HepG2 (cell line): Measurements from ENCODE around the gene STIM1. TPM values are rescaled to one million over a fixed set of nuclear protein-coding genes. Genes with fewer than 3 reads are reported as not detected.

ENCODE experiments used
- CEBPZ ChIP-seq: IDR thresholded peaks from 2 replicates; pipeline ENCODE4 v1.6.1; 2012; ENCODE audit warnings: low read length, improper control_type of control experiment
- CREB3 ChIP-seq: sonication (generic); formaldehyde crosslinking; IDR thresholded peaks from 2 replicates; pipeline ENCODE4 v1.5.0; 2020; ENCODE audit warnings: missing genetic modification reagents
- FOXP1 ChIP-seq, 2 experiments: fragments of 450-650 bp in 1 of 2; IDR thresholded peaks; 2 replicates each; pipeline ENCODE4 v1.6.1; 2017 to 2018; ENCODE audit warnings: antibody characterized with exemption in 1 of 2
- KDM5A ChIP-seq: fragments of 200-600 bp; sonication (generic); IDR thresholded peaks from 2 replicates; pipeline ENCODE4 v1.7.0; 2018; ENCODE audit warnings: antibody characterized with exemption, mild to moderate bottlenecking, low read length, borderline replicate concordance
- LCORL ChIP-seq, 2 experiments: fragments of 450-650 bp in 1 of 2; sonication (generic) in 1 of 2; formaldehyde crosslinking in 1 of 2; IDR thresholded peaks; 2 replicates each; pipeline versions ENCODE4 v1.5.0 to v1.6.1; 2017 to 2020; ENCODE audit warnings: antibody characterized with exemption in 1 of 2, missing genetic modification reagents in 1 of 2
- LRRFIP1 ChIP-seq: sonication (generic); formaldehyde crosslinking; conservative IDR thresholded peaks from 2 replicates; pipeline ENCODE4 v1.4.0; 2020; ENCODE audit warnings: missing genetic modification reagents
- MAFF ChIP-seq: IDR thresholded peaks from 2 replicates; pipeline ENCODE4 v1.6.1; 2011; ENCODE audit warnings: low read depth, low read length, improper control_type of control experiment
- NFIC ChIP-seq: IDR thresholded peaks from 2 replicates; pipeline ENCODE4 v1.6.1; 2012; ENCODE audit warnings: mild to moderate bottlenecking, low read length, inconsistent platforms
- SIX1 ChIP-seq: sonication (generic); formaldehyde crosslinking; IDR thresholded peaks from 2 replicates; pipeline ENCODE4 v1.4.0; 2020; ENCODE audit warnings: missing genetic modification reagents, borderline replicate concordance
- STAG1 ChIP-seq: sonication (generic); formaldehyde crosslinking; IDR thresholded peaks from 2 replicates; pipeline ENCODE4 v1.4.0; 2020; ENCODE audit warnings: missing genetic modification reagents
- TGIF2 ChIP-seq: IDR thresholded peaks from 2 replicates; pipeline ENCODE4 v1.6.1; 2016; ENCODE audit warnings: control low read depth, missing compliant biosample characterization
- TMF1 ChIP-seq: sonication (generic); formaldehyde crosslinking; IDR thresholded peaks from 2 replicates; pipeline ENCODE4 v1.8.1; 2022; ENCODE audit warnings: low read depth, missing genetic modification reagents
- UBTF ChIP-seq: sonication (generic); formaldehyde crosslinking; IDR thresholded peaks from 2 replicates; pipeline ENCODE4 v1.4.0; 2020; ENCODE audit warnings: mild to moderate bottlenecking, missing genetic modification reagents
- WIZ ChIP-seq: sonication (generic); formaldehyde crosslinking; IDR thresholded peaks from 2 replicates; pipeline ENCODE4 v1.5.1; 2020; ENCODE audit warnings: mild to moderate bottlenecking, missing genetic modification reagents
- ZMYM2 ChIP-seq: sonication (generic); formaldehyde crosslinking; IDR thresholded peaks from 2 replicates; pipeline ENCODE4 v1.8.0; 2022; ENCODE audit warnings: mild to moderate bottlenecking, missing genetic modification reagents
- ZNF230 ChIP-seq: sonication (generic); formaldehyde crosslinking; IDR thresholded peaks from 2 replicates; pipeline ENCODE4 v1.4.0; 2020; ENCODE audit warnings: mild to moderate bottlenecking, missing genetic modification reagents
- ZNF256 ChIP-seq: sonication (generic); formaldehyde crosslinking; conservative IDR thresholded peaks from 2 replicates; pipeline ENCODE4 v1.4.0; 2020; ENCODE audit warnings: missing genetic modification reagents
- ZNF317 ChIP-seq: sonication (generic); formaldehyde crosslinking; IDR thresholded peaks from 2 replicates; pipeline ENCODE4 v1.5.0; 2020; ENCODE audit warnings: mild to moderate bottlenecking, missing genetic modification reagents
- ZNF564 ChIP-seq: sonication (generic); formaldehyde crosslinking; IDR thresholded peaks from 2 replicates; pipeline ENCODE4 v1.8.1; 2023; ENCODE audit warnings: mild to moderate bottlenecking, missing genetic modification reagents
- ZNF672 ChIP-seq: sonication (generic); formaldehyde crosslinking; IDR thresholded peaks from 2 replicates; pipeline ENCODE4 v1.8.1; 2022; ENCODE audit warnings: missing genetic modification reagents
- polyA plus RNA-seq, 8 experiments: library from polyadenylated mRNA; depleted of rRNA in 3 of 8; stranded (reverse) in 7 of 8; unstranded in 1 of 8; fragments of >200 nt; fragmentation: Illumina TruSeq in 4 of 8; extraction: Trizol in 4 of 8; gene quantifications; 2 replicates each; pipeline versions ENCODE4 v1.2.1 to v1.2.3, GENCODE V29; 2011 to 2016; ENCODE audit warnings: low read depth in 4 of 8, missing spikeins in 1 of 8, mixed read lengths in 1 of 8; ENCODE audit not compliant: insufficient read depth in 1 of 8
- total RNA-seq, 5 experiments: library from RNA; depleted of rRNA; stranded (reverse); fragments of >200 nt; fragmentation: Illumina TruSeq; extraction: Trizol; gene quantifications; 2 replicates each; pipeline ENCODE4 v1.2.3, GENCODE V29; 2016; ENCODE audit warnings: low read depth in 1 of 5

The STIM1 gene
- total and polyA plus RNA-seq, 2 of the 13 experiments (the other 11 are each of a cell fraction or from before 2014, with no cell fraction given): 19.2 to 28.5 TPM

GRCh38 chr11:3905080-3905953, 49.9 kb downstream of the STIM1 start (continued):
- TF ChIP-seq ZNF672 (CRISPR knock-in tag) (no peak), LRRFIP1 (CRISPR knock-in tag) (no peak), ZNF317 (CRISPR knock-in tag) (no peak), ZNF256 (CRISPR knock-in tag) (0 out of 2 replicates have a peak, but pooled peaks have one; percentile 35), KDM5A (0 out of 2 replicates have a peak, but pooled peaks have one; percentile 11), TGIF2 (CRISPR knock-in tag) (peak; percentile 87; the same call in 1 of the 2 replicates), SIX1 (CRISPR knock-in tag) (peak; percentile 76; the same call in 1 of the 2 replicates), ZMYM2 (CRISPR knock-in tag) (no peak), UBTF (CRISPR knock-in tag) (0 out of 2 replicates have a peak, but pooled peaks have one; percentile 42), ZNF230 (CRISPR knock-in tag) (no peak), CEBPZ (no peak), CREB3 (CRISPR knock-in tag) (no peak), FOXP1 (IDR thresholded peaks at IDR 0.05) (no peak), FOXP1 (CRISPR knock-in tag; IDR thresholded peaks at IDR 0.05) (peak; percentile 58), STAG1 (CRISPR knock-in tag) (no peak), TMF1 (CRISPR knock-in tag) (no peak), WIZ (CRISPR knock-in tag) (no peak), NFIC (peak; percentile 46; the same call in 1 of the 2 replicates), LCORL (IDR thresholded peaks at IDR 0.05) (peak; percentile 58; the same call in 1 of the 2 replicates), LCORL (CRISPR knock-in tag; IDR thresholded peaks at IDR 0.05) (peak; percentile 89; the same call in 1 of the 2 replicates), ZNF564 (CRISPR knock-in tag) (peak; percentile 53; the same call in 1 of the 2 replicates), MAFF (0 out of 2 replicates have a peak, but pooled peaks have one; percentile 10)
